ENCODE measurements around the gene ITGB1BP1. TPM values are rescaled to one million over a fixed set of nuclear protein-coding genes. Genes with fewer than 3 reads are reported as not detected.
A peak's percentile ranks its signal among the peaks of the same experiment; 100 is the strongest.

ITGB1BP1 gene
- total and polyA plus RNA-seq, 2 of the 13 experiments (the other 11 are each of a cell fraction or from before 2014, with no cell fraction given), result 106 to 108 TPM

DNA sequence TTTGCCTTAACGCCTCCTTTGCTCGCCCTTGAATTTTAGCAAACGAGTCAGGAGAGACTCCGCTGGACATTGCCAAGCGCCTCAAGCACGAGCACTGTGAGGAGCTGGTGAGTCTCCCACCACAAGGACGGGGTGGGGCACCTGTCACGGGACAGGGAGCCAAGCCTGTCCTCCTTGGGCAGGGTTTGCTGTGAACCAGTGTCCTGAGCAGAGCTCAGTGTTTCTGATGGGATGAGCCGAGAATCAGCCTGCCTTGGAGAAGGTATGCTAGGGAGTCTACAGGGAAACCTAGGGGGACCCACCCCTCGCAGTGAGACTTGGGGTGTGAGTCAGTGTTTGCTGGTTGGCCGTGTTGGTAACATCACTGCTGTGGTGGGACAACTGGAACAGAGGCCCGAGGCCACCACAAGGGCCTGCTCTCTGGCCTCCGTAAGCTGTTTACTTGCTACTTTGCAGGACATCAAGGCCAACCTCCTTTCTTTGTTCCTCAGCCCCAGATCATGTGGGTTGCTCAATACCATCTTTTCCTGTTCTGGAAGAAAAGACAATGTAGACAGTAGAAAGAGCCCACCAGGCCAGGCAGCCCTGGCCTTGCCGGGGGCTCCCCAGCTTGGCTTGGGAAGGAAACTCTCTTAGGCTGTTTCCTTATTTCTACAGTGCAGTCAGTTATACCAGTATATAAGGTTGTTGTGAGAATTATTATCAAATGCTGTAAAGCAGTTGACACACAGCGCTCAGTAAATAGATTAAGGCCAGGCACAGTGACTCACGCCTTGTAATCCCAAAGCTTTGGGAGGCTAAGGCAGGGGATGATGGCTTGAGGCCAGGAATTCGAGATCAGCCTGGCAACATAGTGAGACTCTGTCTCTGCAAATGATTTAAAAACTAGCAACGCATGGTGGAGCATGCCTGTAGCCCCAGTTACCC, 42.4 kb downstream of the ITGB1BP1 start (continued):
- TF ChIP-seq, protein P1, sequence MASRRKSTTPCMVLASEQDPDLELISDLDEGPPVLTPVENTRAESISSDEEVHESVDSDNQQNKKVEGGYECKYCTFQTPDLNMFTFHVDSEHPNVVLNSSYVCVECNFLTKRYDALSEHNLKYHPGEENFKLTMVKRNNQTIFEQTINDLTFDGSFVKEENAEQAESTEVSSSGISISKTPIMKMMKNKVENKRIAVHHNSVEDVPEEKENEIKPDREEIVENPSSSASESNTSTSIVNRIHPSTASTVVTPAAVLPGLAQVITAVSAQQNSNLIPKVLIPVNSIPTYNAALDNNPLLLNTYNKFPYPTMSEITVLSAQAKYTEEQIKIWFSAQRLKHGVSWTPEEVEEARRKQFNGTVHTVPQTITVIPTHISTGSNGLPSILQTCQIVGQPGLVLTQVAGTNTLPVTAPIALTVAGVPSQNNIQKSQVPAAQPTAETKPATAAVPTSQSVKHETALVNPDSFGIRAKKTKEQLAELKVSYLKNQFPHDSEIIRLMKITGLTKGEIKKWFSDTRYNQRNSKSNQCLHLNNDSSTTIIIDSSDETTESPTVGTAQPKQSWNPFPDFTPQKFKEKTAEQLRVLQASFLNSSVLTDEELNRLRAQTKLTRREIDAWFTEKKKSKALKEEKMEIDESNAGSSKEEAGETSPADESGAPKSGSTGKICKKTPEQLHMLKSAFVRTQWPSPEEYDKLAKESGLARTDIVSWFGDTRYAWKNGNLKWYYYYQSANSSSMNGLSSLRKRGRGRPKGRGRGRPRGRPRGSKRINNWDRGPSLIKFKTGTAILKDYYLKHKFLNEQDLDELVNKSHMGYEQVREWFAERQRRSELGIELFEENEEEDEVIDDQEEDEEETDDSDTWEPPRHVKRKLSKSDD (CRISPR knock-in tag; IDR thresholded peaks at IDR 0.05; ENCODE audit: low read depth), result no peak
- no peak for TF ChIP-seq DNMT1 (CRISPR knock-in tag; IDR thresholded peaks at IDR 0.05)
- peak; percentile 96 for TF ChIP-seq ZNF205 (CRISPR knock-in tag; IDR thresholded peaks at IDR 0.05)
- 0 out of 2 replicates have a peak, but pooled peaks have one; percentile 61 for TF ChIP-seq NFIC (IDR thresholded peaks at IDR 0.05; ENCODE audit: low read length)
- no peak for TF ChIP-seq KLF9 (CRISPR knock-in tag; IDR thresholded peaks at IDR 0.05; ENCODE audit: low read depth)
- TF ChIP-seq SNRNP70 (IDR thresholded peaks at IDR 0.05; ENCODE audit: low read depth, low read length), result no peak
- peak; percentile 62 for TF ChIP-seq CREM (IDR thresholded peaks at IDR 0.05)
- no peak for TF ChIP-seq CREM (CRISPR knock-in tag; IDR thresholded peaks at IDR 0.05)
- TF ChIP-seq SMYD3 (CRISPR knock-in tag; IDR thresholded peaks at IDR 0.05), result no peak
- no peak for TF ChIP-seq ADNP (CRISPR knock-in tag; IDR thresholded peaks at IDR 0.05)
- peak; percentile 62; the same call in 1 of the 2 replicates for TF ChIP-seq ZFP90 (CRISPR knock-in tag; IDR thresholded peaks at IDR 0.05; ENCODE audit: borderline replicate concordance)
- TF ChIP-seq HNF4G (IDR thresholded peaks at IDR 0.05; ENCODE audit: borderline replicate concordance, low read depth, low read length), result no peak
- TF ChIP-seq HNF4G (CRISPR knock-in tag; IDR thresholded peaks at IDR 0.05; ENCODE audit: borderline replicate concordance, low read depth), result no peak
- TF ChIP-seq KDM3A (CRISPR knock-in tag; IDR thresholded peaks at IDR 0.05; ENCODE audit: low read depth), result no peak
- no peak for TF ChIP-seq HOXA9 (CRISPR knock-in tag; IDR thresholded peaks at IDR 0.05; ENCODE audit: borderline replicate concordance)
- peak; percentile 96 for TF ChIP-seq GATAD2A (CRISPR knock-in tag; IDR thresholded peaks at IDR 0.05)
- TF ChIP-seq HHEX (CRISPR knock-in tag; IDR thresholded peaks at IDR 0.05), result 0 out of 2 replicates have a peak, but pooled peaks have one; percentile 43
- TF ChIP-seq TBX3 (IDR thresholded peaks at IDR 0.05; ENCODE audit: borderline replicate concordance), result no peak
- no peak for TF ChIP-seq ZNF619 (CRISPR knock-in tag; IDR thresholded peaks at IDR 0.05)
- TF ChIP-seq, protein P2, sequence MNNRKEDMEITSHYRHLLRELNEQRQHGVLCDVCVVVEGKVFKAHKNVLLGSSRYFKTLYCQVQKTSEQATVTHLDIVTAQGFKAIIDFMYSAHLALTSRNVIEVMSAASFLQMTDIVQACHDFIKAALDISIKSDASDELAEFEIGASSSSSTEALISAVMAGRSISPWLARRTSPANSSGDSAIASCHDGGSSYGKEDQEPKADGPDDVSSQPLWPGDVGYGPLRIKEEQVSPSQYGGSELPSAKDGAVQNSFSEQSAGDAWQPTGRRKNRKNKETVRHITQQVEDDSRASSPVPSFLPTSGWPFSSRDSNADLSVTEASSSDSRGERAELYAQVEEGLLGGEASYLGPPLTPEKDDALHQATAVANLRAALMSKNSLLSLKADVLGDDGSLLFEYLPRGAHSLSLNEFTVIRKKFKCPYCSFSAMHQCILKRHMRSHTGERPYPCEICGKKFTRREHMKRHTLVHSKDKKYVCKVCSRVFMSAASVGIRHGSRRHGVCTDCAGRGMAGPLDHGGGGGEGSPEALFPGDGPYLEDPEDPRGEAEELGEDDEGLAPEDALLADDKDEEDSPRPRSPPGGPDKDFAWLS (CRISPR knock-in tag; IDR thresholded peaks at IDR 0.05; ENCODE audit: borderline replicate concordance), result no peak
- TF ChIP-seq, protein P3, sequence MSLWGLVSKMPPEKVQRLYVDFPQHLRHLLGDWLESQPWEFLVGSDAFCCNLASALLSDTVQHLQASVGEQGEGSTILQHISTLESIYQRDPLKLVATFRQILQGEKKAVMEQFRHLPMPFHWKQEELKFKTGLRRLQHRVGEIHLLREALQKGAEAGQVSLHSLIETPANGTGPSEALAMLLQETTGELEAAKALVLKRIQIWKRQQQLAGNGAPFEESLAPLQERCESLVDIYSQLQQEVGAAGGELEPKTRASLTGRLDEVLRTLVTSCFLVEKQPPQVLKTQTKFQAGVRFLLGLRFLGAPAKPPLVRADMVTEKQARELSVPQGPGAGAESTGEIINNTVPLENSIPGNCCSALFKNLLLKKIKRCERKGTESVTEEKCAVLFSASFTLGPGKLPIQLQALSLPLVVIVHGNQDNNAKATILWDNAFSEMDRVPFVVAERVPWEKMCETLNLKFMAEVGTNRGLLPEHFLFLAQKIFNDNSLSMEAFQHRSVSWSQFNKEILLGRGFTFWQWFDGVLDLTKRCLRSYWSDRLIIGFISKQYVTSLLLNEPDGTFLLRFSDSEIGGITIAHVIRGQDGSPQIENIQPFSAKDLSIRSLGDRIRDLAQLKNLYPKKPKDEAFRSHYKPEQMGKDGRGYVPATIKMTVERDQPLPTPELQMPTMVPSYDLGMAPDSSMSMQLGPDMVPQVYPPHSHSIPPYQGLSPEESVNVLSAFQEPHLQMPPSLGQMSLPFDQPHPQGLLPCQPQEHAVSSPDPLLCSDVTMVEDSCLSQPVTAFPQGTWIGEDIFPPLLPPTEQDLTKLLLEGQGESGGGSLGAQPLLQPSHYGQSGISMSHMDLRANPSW (CRISPR knock-in tag; IDR thresholded peaks at IDR 0.05; ENCODE audit: borderline replicate concordance), result peak; percentile 64; the same call in 1 of the 2 replicates

All from HepG2 (cell line).